ENCODE data around the gene ZBTB42. TPM values are rescaled to one million over a fixed set of nuclear protein-coding genes. Genes with fewer than 3 reads are reported as not detected.

The ZBTB42 gene
- polyA plus RNA-seq, 1 donor (not counting 4 experiments of a cell fraction or from before 2014, with no cell fraction given) = 0.50 TPM

DNA sequence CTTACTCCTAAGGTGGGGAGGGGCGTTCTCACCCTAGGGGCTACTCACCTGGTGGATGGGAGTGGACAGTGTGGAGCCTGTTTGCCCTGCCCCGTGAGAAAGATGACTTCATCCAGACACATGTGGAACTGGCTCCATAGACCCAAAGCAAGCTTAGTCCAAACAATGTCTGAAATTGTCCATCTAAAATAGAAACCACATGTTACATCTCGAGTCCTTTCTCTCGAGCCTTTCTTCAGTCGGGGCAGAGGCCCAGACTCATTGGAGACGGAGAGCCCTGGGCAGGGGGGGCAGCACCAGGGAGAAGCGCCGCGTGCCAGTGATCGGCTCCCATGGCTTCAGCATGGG, 43.7 kb upstream of the ZBTB42 start:
- H3K9ac ChIP-seq (ENCODE audit: control insufficient read depth, extremely low read depth, insufficient read depth, low read length) = no peak overlapping the region
- H3K79me2 ChIP-seq (ENCODE audit: control insufficient read depth, insufficient read depth, low read length) = peaks cover 39% of the 10 kb centered on the region
- H3K27ac ChIP-seq (ENCODE audit: control insufficient read depth, insufficient read depth, low read length) = no peak overlapping the region
- TF ChIP-seq EZH2 (IDR thresholded peaks at IDR 0.05; ENCODE audit: low read length) = no peak
- TF ChIP-seq, protein P1, sequence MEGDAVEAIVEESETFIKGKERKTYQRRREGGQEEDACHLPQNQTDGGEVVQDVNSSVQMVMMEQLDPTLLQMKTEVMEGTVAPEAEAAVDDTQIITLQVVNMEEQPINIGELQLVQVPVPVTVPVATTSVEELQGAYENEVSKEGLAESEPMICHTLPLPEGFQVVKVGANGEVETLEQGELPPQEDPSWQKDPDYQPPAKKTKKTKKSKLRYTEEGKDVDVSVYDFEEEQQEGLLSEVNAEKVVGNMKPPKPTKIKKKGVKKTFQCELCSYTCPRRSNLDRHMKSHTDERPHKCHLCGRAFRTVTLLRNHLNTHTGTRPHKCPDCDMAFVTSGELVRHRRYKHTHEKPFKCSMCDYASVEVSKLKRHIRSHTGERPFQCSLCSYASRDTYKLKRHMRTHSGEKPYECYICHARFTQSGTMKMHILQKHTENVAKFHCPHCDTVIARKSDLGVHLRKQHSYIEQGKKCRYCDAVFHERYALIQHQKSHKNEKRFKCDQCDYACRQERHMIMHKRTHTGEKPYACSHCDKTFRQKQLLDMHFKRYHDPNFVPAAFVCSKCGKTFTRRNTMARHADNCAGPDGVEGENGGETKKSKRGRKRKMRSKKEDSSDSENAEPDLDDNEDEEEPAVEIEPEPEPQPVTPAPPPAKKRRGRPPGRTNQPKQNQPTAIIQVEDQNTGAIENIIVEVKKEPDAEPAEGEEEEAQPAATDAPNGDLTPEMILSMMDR (optimal IDR thresholded peaks at IDR 0.05 in 1 of 3, IDR thresholded peaks at IDR 0.05 in 1 of 3, conservative IDR thresholded peaks at IDR 0.05 in 1 of 3; ENCODE audit: extremely low read depth in 1 of 3, insufficient read depth in 2 of 3, low read length in 3 of 3) = no peak
- H3K4me1 ChIP-seq (ENCODE audit: control insufficient read depth, extremely low read depth, insufficient read depth, low read length) = peaks cover 12% of the 10 kb centered on the region
- no peaks in the 10 kb centered on the region for H3K9me3 ChIP-seq (ENCODE audit: control insufficient read depth, low read depth, low read length)
- H2AFZ ChIP-seq (ENCODE audit: control insufficient read depth, low read length) = no peak overlapping the region
- FAIRE-seq (no peak), DNase-seq (ENCODE audit: low read depth, low spot score) (no peak)
- no peaks in the 10 kb centered on the region for H3K27me3 ChIP-seq (ENCODE audit: control insufficient read depth, extremely low read depth, insufficient read depth, low read length)
- no peak overlapping the region for H3K4me3 ChIP-seq (ENCODE audit: control insufficient read depth in 2 of 3, extremely low read depth in 1 of 3, insufficient read depth in 2 of 3, low read depth in 1 of 3, low read length in 3 of 3)
- dilution Hi-C loops (cut with MboI; ENCODE audit: extremely low pct_ligation_motif_present, low sequenced_read_pairs) = loop anchor here (10.0 kb wide), 1 partner anchor 68 kb away; no protein-coding TSS in a partner anchor
- H3K4me2 ChIP-seq (ENCODE audit: control insufficient read depth, extremely low read depth, insufficient read depth, low read depth, low read length) = no peak overlapping the region
- peaks cover 23% of the 10 kb centered on the region in 2 experiments for H3K36me3 ChIP-seq (ENCODE audit: control insufficient read depth in 2 of 2, extremely low read depth in 1 of 2, insufficient read depth in 2 of 2, low read length in 2 of 2)
- no peaks in the 10 kb centered on the region for H3K9me1 ChIP-seq (ENCODE audit: control insufficient read depth, extremely low read depth, insufficient read depth, low read length)
- peaks cover 3% of the 10 kb centered on the region for H4K20me1 ChIP-seq (ENCODE audit: control insufficient read depth, extremely low read depth, insufficient read depth, low read length)

DNA sequence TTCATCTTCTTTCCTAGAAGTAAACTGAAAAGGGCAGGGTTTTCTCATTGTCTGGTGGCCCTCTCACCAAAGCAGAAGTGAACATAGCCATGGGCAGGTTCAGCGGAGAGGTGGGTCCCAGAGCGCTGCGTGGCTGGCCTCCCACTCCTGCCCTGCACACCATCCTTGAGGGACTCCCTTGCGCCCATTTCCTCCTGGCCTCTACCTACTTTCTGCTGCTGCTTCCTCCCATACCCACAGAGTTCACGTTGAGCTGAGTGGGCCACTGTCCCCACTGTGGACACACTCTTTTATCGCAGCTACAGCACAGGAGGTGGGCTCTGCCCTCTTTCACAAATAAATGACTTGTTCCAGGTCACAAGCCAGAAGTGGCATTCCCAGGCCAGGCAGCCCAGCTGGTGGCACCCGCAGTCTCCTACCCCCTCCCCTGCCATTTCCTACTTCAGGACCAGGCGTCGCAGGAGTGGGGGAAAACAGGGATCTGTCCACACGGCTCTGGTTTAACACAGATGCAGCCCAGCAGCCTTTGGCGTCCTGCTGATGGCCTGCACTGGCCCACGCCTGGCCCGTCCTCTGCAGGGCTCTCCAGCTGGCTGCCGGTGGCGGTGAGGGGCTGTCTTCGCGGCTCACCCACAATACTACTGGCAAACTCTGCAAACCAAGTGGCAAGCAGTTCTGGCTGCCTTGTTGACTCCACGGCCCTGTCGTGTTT, 43.1 kb upstream of the ZBTB42 start:
- Histone ChIP-seq H3K79me2 (ENCODE audit: control insufficient read depth, insufficient read depth, low read length) (peaks cover 39% of the 10 kb centered on the region), H4K20me1 (ENCODE audit: control insufficient read depth, extremely low read depth, insufficient read depth, low read length) (peaks cover 3% of the 10 kb centered on the region), H3K4me1 (ENCODE audit: control insufficient read depth, extremely low read depth, insufficient read depth, low read length) (peaks cover 12% of the 10 kb centered on the region), H2AFZ (ENCODE audit: control insufficient read depth, low read length) (no peak overlapping the region), H3K27me3 (ENCODE audit: control insufficient read depth, extremely low read depth, insufficient read depth, low read length) (no peaks in the 10 kb centered on the region), H3K27ac (ENCODE audit: control insufficient read depth, insufficient read depth, low read length) (no peak overlapping the region), H3K9me3 (ENCODE audit: control insufficient read depth, low read depth, low read length) (no peaks in the 10 kb centered on the region), H3K4me3 (ENCODE audit: control insufficient read depth in 2 of 3, extremely low read depth in 1 of 3, insufficient read depth in 2 of 3, low read depth in 1 of 3, low read length in 3 of 3) (no peak overlapping the region), H3K36me3 (ENCODE audit: control insufficient read depth in 2 of 2, extremely low read depth in 1 of 2, insufficient read depth in 2 of 2, low read length in 2 of 2) (peaks cover 23% of the 10 kb centered on the region in 2 experiments), H3K9ac (ENCODE audit: control insufficient read depth, extremely low read depth, insufficient read depth, low read length) (no peak overlapping the region), H3K9me1 (ENCODE audit: control insufficient read depth, extremely low read depth, insufficient read depth, low read length) (no peaks in the 10 kb centered on the region), H3K4me2 (ENCODE audit: control insufficient read depth, extremely low read depth, insufficient read depth, low read depth, low read length) (no peak overlapping the region)
- TF ChIP-seq, protein P1 (optimal IDR thresholded peaks at IDR 0.05 in 1 of 3, IDR thresholded peaks at IDR 0.05 in 1 of 3, conservative IDR thresholded peaks at IDR 0.05 in 1 of 3; ENCODE audit: extremely low read depth in 1 of 3, insufficient read depth in 2 of 3, low read length in 3 of 3) = no peak
- no peak for TF ChIP-seq EZH2 (IDR thresholded peaks at IDR 0.05; ENCODE audit: low read length)
- FAIRE-seq (no peak), DNase-seq (ENCODE audit: low read depth, low spot score) (no peak)
- dilution Hi-C loops (cut with MboI; ENCODE audit: extremely low pct_ligation_motif_present, low sequenced_read_pairs) = loop anchor here (10.0 kb wide), 1 partner anchor 67 kb away; no protein-coding TSS in a partner anchor
